Stomach (tissue), 9 donors: ENCODE results near the gene HUNK. TPM values are rescaled to one million over a fixed set of nuclear protein-coding genes. Genes with fewer than 3 reads are reported as not detected.
A peak's percentile ranks its signal among the peaks of the same experiment; 100 is the strongest.

ENCODE experiments used
- DNase-seq, 2 donors: peaks; one replicate each; pipeline versions ENCODE4 v3.0.0 to v3.0.0-alpha.2; 2013 to 2019
- H3K27ac ChIP-seq, 5 donors: fragments of 200-600 bp in 4 of 5; sonication (generic) in 4 of 5; one replicate each; pipeline ENCODE4 v1.5.1; 2013 to 2019; ENCODE audit warnings: mild to moderate bottlenecking in 1 of 5, moderate library complexity in 1 of 5
- H3K27me3 ChIP-seq, 3 donors: fragments of 200-600 bp; sonication (generic); one replicate each; pipeline ENCODE4 v1.5.1; 2017 to 2019; ENCODE audit warnings: mixed run types in 1 of 3
- H3K36me3 ChIP-seq, 4 donors: fragments of 200-600 bp; sonication (generic); 1 replicate in 3 of 4; 2 replicates in 1 of 4; pipeline ENCODE4 v1.5.1; 2016 to 2019
- H3K4me1 ChIP-seq, 4 donors: fragments of 200-600 bp; sonication (generic); one replicate each; pipeline ENCODE4 v1.5.1; 2016 to 2019
- H3K4me3 ChIP-seq, 4 donors: fragments of 200-600 bp; sonication (generic) in 3 of 4; one replicate each; pipeline ENCODE4 v1.5.1; 2016 to 2019; ENCODE audit warnings: mild to moderate bottlenecking in 1 of 4
- H3K9me3 ChIP-seq, 4 donors: fragments of 200-600 bp; sonication (generic); one replicate each; pipeline ENCODE4 v1.5.1; 2016 to 2019
- EP300 ChIP-seq: sonication (generic); formaldehyde crosslinking; IDR thresholded peaks from one replicate; pipeline ENCODE4 v1.6.1; 2017; ENCODE audit warnings: antibody characterized with exemption
- POLR2A ChIP-seq, 4 donors: fragments of 450-650 bp; IDR thresholded peaks; one replicate each; pipeline ENCODE4 v1.6.1; 2016; ENCODE audit warnings: antibody characterized with exemption in 4 of 4, control low read depth in 2 of 4, mild to moderate bottlenecking in 1 of 4, moderate library complexity in 1 of 4
- POLR2AphosphoS5 ChIP-seq, 3 donors: sonication (generic); formaldehyde crosslinking; IDR thresholded peaks; one replicate each; pipeline ENCODE4 v1.6.1; 2016; ENCODE audit warnings: antibody characterized with exemption in 3 of 3
- WGBS, 5 donors: extraction: QIAGEN DNeasy Blood & Tissue Kit in 3 of 5; methylation state at CpG; one replicate each; pipeline versions ENCODE4 v1.1.5 to v1.1.7; 2013 to 2018; 5-methylcytosine and 5-hydroxymethylcytosine counted together
- intact Hi-C: fragments of 100-400 bp; cut with DNase I; formaldehyde crosslinking; loops from one replicate; pipeline ENCODE4 v1.15.1; 2023; ENCODE audit warnings: low total_unique reads
- polyA plus RNA-seq, 3 donors: library from polyadenylated mRNA; stranded (reverse); fragments of 200-250 nt; gene quantifications; one replicate each; pipeline ENCODE4 v1.2.3, GENCODE V29; 2013
- total RNA-seq, 5 donors: library from RNA; depleted of rRNA; stranded (reverse); fragments of >200 nt; gene quantifications; one replicate each; pipeline versions ENCODE4 v1.1.0 to v1.2.3, GENCODE V29; 2014 to 2016
- TF ChIP-seq, protein P1 (sequence below), 7 experiments: fragments of 450-650 bp in 4 of 7; fragments of 200-600 bp in 3 of 7; sonication (generic) in 3 of 7; IDR thresholded peaks; one replicate each; pipeline ENCODE4 v1.5.1; 2016 to 2019; ENCODE audit warnings: antibody characterized with exemption in 7 of 7, control low read depth in 2 of 7, mild to moderate bottlenecking in 1 of 7
- donor health status: healthy with polysubstance abuse.
- donor health status: Bipolar disorder and iron deficiency.
- donor health status: healthy.

The HUNK gene
- total and polyA plus RNA-seq, 8 donors = 0.13 to 4.1 (median 1.3) TPM; not detected in 2

DNA sequence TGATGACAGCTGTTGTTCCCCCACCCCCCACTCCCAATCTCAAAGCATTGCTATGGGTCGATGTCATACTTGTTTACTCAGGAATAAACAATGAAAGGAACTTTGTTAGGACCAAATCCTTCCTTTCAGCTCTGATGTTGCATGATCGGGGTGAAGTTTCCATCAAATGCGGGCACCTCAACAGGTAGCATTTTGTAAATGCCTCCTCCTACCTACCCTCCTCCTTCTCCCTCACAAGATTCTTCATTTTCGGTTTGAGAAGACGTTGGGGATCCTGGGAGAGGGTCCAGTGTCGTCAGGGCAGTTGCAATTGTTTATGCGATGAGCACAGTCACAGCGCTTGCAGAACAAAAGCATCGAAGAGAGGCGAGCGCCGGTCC, 758 bp upstream of the HUNK start:
- H3K36me3 ChIP-seq = no peaks in the 10 kb centered on the region
- H3K4me3 ChIP-seq = peak overlapping the region; percentile 64 to 82 (median 71)
- H3K4me1 ChIP-seq = peaks cover 20 to 56% (median 31%) of the 10 kb centered on the region in 4 donors
- no peak for DNase-seq
- intact Hi-C loops = no loop called here
- peaks cover 0 to 68% (median 27%) of the 10 kb centered on the region in 3 donors for H3K27me3 ChIP-seq
- H3K27ac ChIP-seq = no peak overlapping the region
- no peak for TF ChIP-seq POLR2AphosphoS5 (IDR thresholded peaks at IDR 0.05)
- TF ChIP-seq EP300 = no peak
- TF ChIP-seq, protein P1, sequence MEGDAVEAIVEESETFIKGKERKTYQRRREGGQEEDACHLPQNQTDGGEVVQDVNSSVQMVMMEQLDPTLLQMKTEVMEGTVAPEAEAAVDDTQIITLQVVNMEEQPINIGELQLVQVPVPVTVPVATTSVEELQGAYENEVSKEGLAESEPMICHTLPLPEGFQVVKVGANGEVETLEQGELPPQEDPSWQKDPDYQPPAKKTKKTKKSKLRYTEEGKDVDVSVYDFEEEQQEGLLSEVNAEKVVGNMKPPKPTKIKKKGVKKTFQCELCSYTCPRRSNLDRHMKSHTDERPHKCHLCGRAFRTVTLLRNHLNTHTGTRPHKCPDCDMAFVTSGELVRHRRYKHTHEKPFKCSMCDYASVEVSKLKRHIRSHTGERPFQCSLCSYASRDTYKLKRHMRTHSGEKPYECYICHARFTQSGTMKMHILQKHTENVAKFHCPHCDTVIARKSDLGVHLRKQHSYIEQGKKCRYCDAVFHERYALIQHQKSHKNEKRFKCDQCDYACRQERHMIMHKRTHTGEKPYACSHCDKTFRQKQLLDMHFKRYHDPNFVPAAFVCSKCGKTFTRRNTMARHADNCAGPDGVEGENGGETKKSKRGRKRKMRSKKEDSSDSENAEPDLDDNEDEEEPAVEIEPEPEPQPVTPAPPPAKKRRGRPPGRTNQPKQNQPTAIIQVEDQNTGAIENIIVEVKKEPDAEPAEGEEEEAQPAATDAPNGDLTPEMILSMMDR (IDR thresholded peaks at IDR 0.05) = no peak
- no peak for TF ChIP-seq POLR2A (IDR thresholded peaks at IDR 0.05)
- no peaks in the 10 kb centered on the region for H3K9me3 ChIP-seq
- 4 to 12% (median 9%) methylated on average over 12 of the region's 12 CpGs for WGBS, 5 donors

GRCh38 chr21:31873275-31873695, 465 bp downstream of the HUNK start:
- peak in 1 of 2 donors; percentile 73 for DNase-seq
- Histone ChIP-seq H3K4me1 (peaks cover 20 to 56% (median 31%) of the 10 kb centered on the region in 4 donors), H3K4me3 (peak overlapping the region; percentile 64 to 82 (median 71)), H3K9me3 (no peaks in the 10 kb centered on the region), H3K36me3 (no peaks in the 10 kb centered on the region), H3K27me3 (peaks cover 0 to 68% (median 27%) of the 10 kb centered on the region in 3 donors), H3K27ac (peak overlapping the region in 4 of 5 donors; percentile 17 to 75 (median 56))
- WGBS, 5 donors = 0 to 2% (median 1%) methylated on average over 3 to 58 of the region's 58 CpGs
- TF ChIP-seq, protein P1 (IDR thresholded peaks at IDR 0.05) = no peak
- TF ChIP-seq POLR2AphosphoS5 (IDR thresholded peaks at IDR 0.05) (no peak), POLR2A (IDR thresholded peaks at IDR 0.05) (no peak), EP300 (no peak)
- intact Hi-C loops = no loop called here

DNA sequence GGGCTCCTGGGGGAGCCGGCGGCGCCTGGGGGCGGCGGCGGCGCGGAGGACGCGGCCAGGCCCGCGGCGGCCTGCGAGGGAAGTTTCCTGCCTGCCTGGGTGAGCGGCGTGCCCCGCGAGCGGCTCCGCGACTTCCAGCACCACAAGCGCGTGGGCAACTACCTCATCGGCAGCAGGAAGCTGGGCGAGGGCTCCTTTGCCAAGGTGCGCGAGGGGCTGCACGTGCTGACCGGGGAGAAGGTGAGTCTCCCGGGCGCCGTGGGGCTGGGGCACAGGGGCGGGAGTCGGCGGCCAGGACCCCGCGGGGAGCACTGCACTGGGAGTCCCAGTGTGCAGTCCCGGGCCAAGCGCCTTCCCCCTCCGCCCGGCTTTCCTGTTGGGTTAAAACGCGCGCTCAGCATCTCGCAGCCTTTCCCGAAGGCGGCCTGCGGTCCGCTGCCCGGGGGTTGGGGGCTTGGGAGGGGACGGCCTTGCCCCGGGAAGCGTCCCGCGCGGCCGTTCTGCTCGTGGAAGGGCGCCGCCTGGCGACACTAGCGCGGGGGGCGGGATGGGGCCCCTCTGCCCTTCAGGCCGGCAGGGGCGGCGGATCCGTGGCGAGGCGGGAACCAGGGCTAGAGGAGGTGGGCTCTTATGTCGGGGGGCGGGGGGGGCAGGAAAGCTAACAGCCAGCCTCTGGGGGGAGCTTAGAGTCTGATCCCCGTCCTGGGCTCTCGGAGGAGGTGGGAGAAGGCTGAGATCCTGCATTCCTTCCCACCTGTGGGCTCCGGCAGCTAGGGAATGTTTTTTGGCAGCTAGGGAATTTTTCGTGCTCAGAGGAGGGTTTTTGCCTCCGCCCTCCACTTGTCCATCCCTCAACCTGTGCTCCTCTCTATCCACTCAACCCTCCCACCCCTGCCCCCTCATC, 1.1 kb downstream of the HUNK start:
- Histone ChIP-seq H3K27ac (peak overlapping the region in 2 of 5 donors; percentile 62 to 75), H3K36me3 (no peaks in the 10 kb centered on the region), H3K4me3 (peak overlapping the region; percentile 64 to 82 (median 71)), H3K4me1 (peaks cover 20 to 61% (median 31%) of the 10 kb centered on the region in 4 donors), H3K27me3 (peaks cover 0 to 68% (median 27%) of the 10 kb centered on the region in 3 donors), H3K9me3 (no peaks in the 10 kb centered on the region)
- peak; percentile 51 to 86 for DNase-seq
- TF ChIP-seq, protein P1 (IDR thresholded peaks at IDR 0.05) = peak in 4 of 7 experiments; percentile 36 to 59 (median 50)
- TF ChIP-seq POLR2A (IDR thresholded peaks at IDR 0.05) = no peak
- WGBS, 5 donors = 3 to 6% (median 5%) methylated on average over 23 to 77 of the region's 77 CpGs
- intact Hi-C loops = no loop called here

DNA sequence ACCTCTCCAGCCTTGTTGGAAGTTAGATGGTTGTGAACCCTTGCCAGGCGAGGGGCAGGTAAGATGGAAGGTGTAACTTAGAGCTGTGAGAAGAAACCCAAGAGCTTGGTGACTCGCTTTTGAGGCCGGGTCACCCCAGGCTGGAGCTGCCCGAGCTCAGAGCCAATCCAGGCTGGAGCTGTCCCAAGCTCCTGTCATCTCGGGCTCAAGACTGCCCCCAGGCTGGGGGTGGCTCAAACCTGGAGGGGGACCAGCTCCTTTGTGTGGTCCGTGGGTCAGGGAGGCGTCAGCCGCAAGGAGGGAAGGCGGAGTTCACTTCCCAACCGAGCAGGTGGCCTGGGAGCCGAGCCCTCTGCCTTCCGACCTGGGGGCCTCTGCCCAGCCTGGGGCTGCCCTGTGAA, 2.0 kb downstream of the HUNK start:
- TF ChIP-seq POLR2AphosphoS5 (IDR thresholded peaks at IDR 0.05) = no peak
- Histone ChIP-seq H3K4me3 (peak overlapping the region in 3 of 4 donors; percentile 64 to 82 (median 77)), H3K4me1 (peaks cover 20 to 66% (median 31%) of the 10 kb centered on the region in 4 donors), H3K9me3 (no peaks in the 10 kb centered on the region), H3K27me3 (peaks cover 0 to 62% (median 26%) of the 10 kb centered on the region in 3 donors), H3K36me3 (no peaks in the 10 kb centered on the region), H3K27ac (peak overlapping the region in 1 of 5 donors; percentile 42)
- WGBS, 5 donors = 58 to 75% (median 60%) methylated on average over 9 to 12 of the region's 12 CpGs
- peak in 1 of 2 donors; percentile 50 for DNase-seq
- intact Hi-C loops = no loop called here
